ENCODE data around the gene CCDC78. TPM values are rescaled to one million over a fixed set of nuclear protein-coding genes. Genes with fewer than 3 reads are reported as not detected.

CCDC78 gene
- total and polyA plus RNA-seq, 2 experiments from 2014 or later, result 10.5 to 12.6 TPM

DNA sequence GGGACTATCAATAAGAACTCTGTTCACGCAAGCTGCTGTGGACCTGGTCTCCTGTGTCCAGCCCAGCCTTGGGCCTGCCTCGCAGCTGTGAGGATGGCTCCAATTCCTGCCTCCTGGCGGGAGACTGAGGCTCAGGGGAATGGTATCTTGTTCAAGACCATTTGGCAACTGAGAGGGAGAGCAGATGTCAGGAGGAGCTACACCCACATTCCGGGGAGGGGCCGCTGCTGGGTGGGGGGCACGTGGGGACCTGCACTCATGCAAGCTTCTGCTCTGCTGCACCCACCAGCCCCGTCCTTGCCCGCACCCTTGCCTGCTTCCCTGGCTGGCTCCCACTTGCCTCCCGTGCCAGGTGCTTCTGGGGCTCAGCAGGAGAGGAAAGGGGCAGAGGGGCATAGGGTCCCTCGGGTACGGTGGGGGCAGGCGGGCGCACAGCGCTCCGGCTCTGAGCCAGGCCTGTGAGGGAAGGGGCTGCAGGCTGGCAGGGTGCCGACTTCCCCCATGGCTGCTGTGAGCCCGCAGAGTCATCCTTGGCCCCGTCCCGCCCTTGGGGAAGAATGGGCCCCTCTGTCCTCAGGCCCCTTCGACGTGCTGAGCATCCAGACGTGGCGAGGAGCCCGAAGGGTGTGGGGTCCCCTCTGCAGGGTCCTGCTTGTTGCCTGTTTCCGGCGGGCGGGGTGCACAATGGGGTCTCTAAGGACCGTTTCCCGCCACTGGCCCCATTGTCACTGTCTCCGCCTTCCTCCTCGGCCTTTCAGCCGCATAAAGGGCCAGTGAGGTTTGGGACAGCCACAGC is 8.6 kb downstream of the CCDC78 start:
- no peaks in the 10 kb centered on the region for H3K36me3 ChIP-seq (ENCODE audit: insufficient read depth)
- TF ChIP-seq EZH2phosphoT487 (IDR thresholded peaks at IDR 0.05; ENCODE audit: unreplicated experiment), result no peak
- TF ChIP-seq, protein P1, sequence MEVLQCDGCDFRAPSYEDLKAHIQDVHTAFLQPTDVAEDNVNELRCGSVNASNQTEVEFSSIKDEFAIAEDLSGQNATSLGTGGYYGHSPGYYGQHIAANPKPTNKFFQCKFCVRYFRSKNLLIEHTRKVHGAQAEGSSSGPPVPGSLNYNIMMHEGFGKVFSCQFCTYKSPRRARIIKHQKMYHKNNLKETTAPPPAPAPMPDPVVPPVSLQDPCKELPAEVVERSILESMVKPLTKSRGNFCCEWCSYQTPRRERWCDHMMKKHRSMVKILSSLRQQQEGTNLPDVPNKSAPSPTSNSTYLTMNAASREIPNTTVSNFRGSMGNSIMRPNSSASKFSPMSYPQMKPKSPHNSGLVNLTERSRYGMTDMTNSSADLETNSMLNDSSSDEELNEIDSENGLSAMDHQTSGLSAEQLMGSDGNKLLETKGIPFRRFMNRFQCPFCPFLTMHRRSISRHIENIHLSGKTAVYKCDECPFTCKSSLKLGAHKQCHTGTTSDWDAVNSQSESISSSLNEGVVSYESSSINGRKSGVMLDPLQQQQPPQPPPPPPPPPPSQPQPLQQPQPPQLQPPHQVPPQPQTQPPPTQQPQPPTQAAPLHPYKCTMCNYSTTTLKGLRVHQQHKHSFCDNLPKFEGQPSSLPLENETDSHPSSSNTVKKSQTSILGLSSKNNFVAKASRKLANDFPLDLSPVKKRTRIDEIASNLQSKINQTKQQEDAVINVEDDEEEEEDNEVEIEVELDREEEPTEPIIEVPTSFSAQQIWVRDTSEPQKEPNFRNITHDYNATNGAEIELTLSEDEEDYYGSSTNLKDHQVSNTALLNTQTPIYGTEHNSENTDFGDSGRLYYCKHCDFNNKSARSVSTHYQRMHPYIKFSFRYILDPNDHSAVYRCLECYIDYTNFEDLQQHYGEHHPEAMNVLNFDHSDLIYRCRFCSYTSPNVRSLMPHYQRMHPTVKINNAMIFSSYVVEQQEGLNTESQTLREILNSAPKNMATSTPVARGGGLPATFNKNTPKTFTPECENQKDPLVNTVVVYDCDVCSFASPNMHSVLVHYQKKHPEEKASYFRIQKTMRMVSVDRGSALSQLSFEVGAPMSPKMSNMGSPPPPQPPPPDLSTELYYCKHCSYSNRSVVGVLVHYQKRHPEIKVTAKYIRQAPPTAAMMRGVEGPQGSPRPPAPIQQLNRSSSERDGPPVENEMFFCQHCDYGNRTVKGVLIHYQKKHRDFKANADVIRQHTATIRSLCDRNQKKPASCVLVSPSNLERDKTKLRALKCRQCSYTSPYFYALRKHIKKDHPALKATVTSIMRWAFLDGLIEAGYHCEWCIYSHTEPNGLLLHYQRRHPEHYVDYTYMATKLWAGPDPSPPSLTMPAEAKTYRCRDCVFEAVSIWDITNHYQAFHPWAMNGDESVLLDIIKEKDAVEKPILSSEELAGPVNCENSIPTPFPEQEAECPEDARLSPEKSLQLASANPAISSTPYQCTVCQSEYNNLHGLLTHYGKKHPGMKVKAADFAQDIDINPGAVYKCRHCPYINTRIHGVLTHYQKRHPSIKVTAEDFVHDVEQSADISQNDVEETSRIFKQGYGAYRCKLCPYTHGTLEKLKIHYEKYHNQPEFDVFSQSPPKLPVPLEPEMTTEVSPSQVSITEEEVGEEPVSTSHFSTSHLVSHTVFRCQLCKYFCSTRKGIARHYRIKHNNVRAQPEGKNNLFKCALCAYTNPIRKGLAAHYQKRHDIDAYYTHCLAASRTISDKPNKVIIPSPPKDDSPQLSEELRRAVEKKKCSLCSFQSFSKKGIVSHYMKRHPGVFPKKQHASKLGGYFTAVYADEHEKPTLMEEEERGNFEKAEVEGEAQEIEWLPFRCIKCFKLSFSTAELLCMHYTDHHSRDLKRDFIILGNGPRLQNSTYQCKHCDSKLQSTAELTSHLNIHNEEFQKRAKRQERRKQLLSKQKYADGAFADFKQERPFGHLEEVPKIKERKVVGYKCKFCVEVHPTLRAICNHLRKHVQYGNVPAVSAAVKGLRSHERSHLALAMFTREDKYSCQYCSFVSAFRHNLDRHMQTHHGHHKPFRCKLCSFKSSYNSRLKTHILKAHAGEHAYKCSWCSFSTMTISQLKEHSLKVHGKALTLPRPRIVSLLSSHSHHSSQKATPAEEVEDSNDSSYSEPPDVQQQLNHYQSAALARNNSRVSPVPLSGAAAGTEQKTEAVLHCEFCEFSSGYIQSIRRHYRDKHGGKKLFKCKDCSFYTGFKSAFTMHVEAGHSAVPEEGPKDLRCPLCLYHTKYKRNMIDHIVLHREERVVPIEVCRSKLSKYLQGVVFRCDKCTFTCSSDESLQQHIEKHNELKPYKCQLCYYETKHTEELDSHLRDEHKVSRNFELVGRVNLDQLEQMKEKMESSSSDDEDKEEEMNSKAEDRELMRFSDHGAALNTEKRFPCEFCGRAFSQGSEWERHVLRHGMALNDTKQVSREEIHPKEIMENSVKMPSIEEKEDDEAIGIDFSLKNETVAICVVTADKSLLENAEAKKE (CRISPR knock-in tag; IDR thresholded peaks at IDR 0.05), result no peak
- Mint-ChIP-seq H3K4me1 (peaks cover 13% of the 10 kb centered on the region; the same call in 2 of the 3 replicates), H3K27ac (no peak overlapping the region), H3K9me3 (peaks cover 4% of the 10 kb centered on the region; the same call in 1 of the 3 replicates), H3K4me3 (no peak overlapping the region), H3K27me3 (ENCODE audit: insufficient read depth, low read depth, poor library complexity) (peaks cover 40% of the 10 kb centered on the region), H3K36me3 (ENCODE audit: low read depth) (no peaks in the 10 kb centered on the region)
- no peaks in the 10 kb centered on the region for H3K9me2 ChIP-seq (ENCODE audit: insufficient read depth)
- peaks cover 12% of the 10 kb centered on the region; the same call in 1 of the 2 replicates for H3K4me1 ChIP-seq (ENCODE audit: insufficient read depth)
- no peak overlapping the region for H3K4me2 ChIP-seq
- no peaks in the 10 kb centered on the region for H3F3A ChIP-seq (replicated peaks; ENCODE audit: low read depth)
- DNase-seq (ENCODE audit: low spot score) (no peak), ATAC-seq (no peak)
- H3K27me3 ChIP-seq (ENCODE audit: insufficient read depth), result peaks cover 46% of the 10 kb centered on the region
- no peak overlapping the region for H3K4me3 ChIP-seq
- H2AFZ ChIP-seq, result no peak overlapping the region
- H4K20me1 ChIP-seq (replicated peaks; ENCODE audit: insufficient read depth), result no peaks in the 10 kb centered on the region
- H3K79me2 ChIP-seq (replicated peaks; ENCODE audit: insufficient read depth), result no peaks in the 10 kb centered on the region
- no peak overlapping the region for H3K27ac ChIP-seq (ENCODE audit: low read depth)

DNA sequence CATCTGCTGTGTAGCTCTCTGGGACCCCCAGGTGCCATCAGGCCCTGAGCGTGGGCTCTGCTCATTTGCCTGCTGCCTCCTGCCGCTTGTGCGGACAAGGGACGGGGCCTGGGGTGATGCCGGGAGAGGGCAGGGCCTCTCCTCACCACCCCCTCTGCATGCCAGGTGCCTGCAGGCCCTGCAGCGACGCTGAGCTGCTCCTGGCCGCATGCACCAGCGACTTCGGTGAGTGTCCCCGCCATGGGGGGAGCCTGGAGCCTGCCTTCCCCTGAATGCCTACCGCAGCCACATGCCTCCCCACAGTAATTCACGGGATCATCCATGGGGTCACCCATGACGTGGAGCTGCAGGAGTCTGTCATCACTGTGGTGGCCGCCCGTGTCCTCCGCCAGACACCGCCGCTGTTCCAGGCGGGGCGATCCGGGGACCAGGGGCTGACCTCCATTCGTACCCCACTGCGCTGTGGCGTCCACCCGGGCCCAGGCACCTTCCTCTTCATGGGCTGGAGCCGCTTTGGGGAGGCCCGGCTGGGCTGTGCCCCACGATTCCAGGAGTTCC is 9.4 kb downstream of the CCDC78 start:
- Histone ChIP-seq H3F3A (replicated peaks; ENCODE audit: low read depth) (no peaks in the 10 kb centered on the region), H4K20me1 (replicated peaks; ENCODE audit: insufficient read depth) (no peaks in the 10 kb centered on the region), H3K4me3 (no peak overlapping the region), H3K4me1 (ENCODE audit: insufficient read depth) (peaks cover 12% of the 10 kb centered on the region; the same call in 1 of the 2 replicates), H3K4me2 (no peak overlapping the region; the same call in 1 of the 2 replicates), H3K27me3 (ENCODE audit: insufficient read depth) (peaks cover 53% of the 10 kb centered on the region), H3K9me2 (ENCODE audit: insufficient read depth) (no peaks in the 10 kb centered on the region), H2AFZ (no peak overlapping the region), H3K79me2 (replicated peaks; ENCODE audit: insufficient read depth) (no peaks in the 10 kb centered on the region), H3K36me3 (ENCODE audit: insufficient read depth) (no peaks in the 10 kb centered on the region), H3K27ac (ENCODE audit: low read depth) (no peak overlapping the region)
- Mint-ChIP-seq H3K27ac (no peak overlapping the region), H3K4me1 (peaks cover 13% of the 10 kb centered on the region; the same call in 2 of the 3 replicates), H3K9me3 (peaks cover 4% of the 10 kb centered on the region; the same call in 1 of the 3 replicates), H3K27me3 (ENCODE audit: insufficient read depth, low read depth, poor library complexity) (peaks cover 42% of the 10 kb centered on the region), H3K36me3 (ENCODE audit: low read depth) (no peaks in the 10 kb centered on the region), H3K4me3 (no peak overlapping the region; the same call in 2 of the 3 replicates)
- TF ChIP-seq NANOG (IDR thresholded peaks at IDR 0.05; ENCODE audit: borderline replicate concordance) (no peak), ZNF114 (CRISPR knock-in tag; IDR thresholded peaks at IDR 0.05) (no peak), STAT1 (IDR thresholded peaks at IDR 0.05; ENCODE audit: unreplicated experiment) (no peak), EZH2phosphoT487 (IDR thresholded peaks at IDR 0.05; ENCODE audit: unreplicated experiment) (no peak)
- TF ChIP-seq, protein P2, sequence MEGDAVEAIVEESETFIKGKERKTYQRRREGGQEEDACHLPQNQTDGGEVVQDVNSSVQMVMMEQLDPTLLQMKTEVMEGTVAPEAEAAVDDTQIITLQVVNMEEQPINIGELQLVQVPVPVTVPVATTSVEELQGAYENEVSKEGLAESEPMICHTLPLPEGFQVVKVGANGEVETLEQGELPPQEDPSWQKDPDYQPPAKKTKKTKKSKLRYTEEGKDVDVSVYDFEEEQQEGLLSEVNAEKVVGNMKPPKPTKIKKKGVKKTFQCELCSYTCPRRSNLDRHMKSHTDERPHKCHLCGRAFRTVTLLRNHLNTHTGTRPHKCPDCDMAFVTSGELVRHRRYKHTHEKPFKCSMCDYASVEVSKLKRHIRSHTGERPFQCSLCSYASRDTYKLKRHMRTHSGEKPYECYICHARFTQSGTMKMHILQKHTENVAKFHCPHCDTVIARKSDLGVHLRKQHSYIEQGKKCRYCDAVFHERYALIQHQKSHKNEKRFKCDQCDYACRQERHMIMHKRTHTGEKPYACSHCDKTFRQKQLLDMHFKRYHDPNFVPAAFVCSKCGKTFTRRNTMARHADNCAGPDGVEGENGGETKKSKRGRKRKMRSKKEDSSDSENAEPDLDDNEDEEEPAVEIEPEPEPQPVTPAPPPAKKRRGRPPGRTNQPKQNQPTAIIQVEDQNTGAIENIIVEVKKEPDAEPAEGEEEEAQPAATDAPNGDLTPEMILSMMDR (conservative IDR thresholded peaks at IDR 0.05; ENCODE audit: low read depth in 2 of 2), result no peak
- DNase-seq (ENCODE audit: low spot score) (no peak), ATAC-seq (no peak)

Measured in GM23338 (cell line).